NK-92 (cell line): ENCODE data around the gene ATP11C.
"Not testable (repeated sequence)": the region's sequence is repeated elsewhere in the genome, so short reads cannot be mapped to it uniquely, and the experiment has no call there.

Experiments used
- DNase-seq: peaks from one replicate; lab custom pipeline; 2025; ENCODE audit not compliant: unreplicated experiment; lab: John Stamatoyannopoulos, UW

Gene ATP11C

GRCh38 chrX:139736151-139736550, 196.7 kb downstream of the ATP11C start:
- DNase-seq = no peak

- no peak for DNase-seq
Measured at GRCh38 chrX:139734996-139735395, 197.9 kb downstream of the ATP11C start.

DNA sequence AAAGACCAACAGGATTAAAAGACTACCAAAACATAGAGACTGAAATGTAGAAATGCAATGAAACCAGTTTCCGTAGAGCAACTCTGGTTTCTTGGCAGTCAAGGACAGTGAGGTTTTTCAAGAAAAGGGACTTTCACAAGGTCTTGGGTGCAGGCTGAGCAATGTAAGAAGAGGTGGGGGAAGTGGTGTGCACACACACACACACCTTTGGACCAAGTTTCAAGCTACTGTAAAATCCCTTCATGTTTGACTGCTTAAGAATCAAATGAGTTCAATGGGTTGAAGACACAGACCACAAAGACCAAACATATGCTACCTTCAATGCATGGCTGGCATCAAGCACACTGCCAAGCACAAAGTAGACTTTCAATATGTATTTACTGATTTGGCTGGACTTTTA, 207.1 kb downstream of the ATP11C start:
- no peak for DNase-seq

- no peak for DNase-seq
Measured at GRCh38 chrX:139724626-139725025, 208.2 kb downstream of the ATP11C start.

DNA sequence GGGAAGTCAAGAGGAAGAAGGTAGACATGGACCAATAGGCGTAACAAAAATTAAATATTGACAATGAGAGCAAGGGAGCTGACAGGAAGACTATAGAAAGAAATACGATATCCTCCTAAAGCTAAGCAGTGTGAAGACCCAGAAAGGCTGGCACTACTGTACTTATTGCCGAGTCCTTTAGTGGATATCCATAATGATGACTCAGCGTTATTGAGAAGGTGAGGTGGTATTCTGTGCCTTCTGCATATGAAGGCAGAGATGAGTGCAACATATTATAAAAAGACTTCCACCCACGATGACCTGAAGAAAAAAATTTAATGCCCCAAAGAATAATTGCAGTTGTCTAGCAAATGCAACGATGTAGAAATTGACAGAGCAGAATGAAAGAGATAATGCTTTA, 211.9 kb downstream of the ATP11C start:
- DNase-seq = no peak

DNA sequence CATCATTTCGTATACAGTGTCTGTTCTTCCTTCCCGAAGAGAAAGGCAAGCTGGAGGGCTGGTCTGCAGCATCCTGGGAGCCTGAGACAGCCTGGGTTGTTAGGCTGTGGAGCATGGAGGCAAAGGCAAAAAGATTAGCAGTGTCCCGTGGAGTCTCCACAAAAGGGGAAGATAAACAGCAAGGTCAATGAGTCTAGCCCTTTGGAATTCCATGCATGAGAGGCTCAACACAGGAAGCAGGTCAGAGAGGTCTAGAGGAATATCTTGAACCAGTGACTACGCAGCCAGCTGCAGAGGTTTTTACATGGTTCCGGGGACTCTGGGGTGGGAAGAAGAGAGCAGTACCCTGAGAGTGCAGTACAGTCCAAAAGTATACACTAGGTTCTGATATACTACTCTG, 212.7 kb downstream of the ATP11C start:
- DNase-seq = no peak

DNA sequence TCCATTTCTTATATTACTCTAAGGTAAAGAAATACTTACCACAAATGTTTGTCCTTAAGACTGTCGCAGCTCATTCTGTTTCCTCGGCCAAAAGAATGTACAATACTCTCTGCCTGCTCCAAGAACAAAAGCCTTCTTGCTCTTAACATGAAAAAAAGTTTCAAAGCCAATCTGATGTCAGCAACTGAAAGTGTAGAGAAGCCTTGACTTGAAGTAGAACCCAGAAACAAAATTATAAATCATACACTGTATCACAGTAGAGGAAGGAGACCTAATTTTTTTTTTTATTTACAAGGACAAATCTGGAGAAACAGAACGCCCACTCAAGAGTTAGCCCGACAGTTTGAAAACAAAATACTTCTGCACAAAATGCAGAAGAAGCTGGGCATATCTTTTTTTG, 224.8 kb downstream of the ATP11C start, which contains the start of gene MCF2:
TSS of gene MCF2 (minus strand) at position 101 of the 400 bp plus-strand sequence. CDS start 56,423 bp downstream, outside the sequence.
- no peak for DNase-seq

- no peak for DNase-seq
Measured at GRCh38 chrX:139702658-139703057, 230.2 kb downstream of the ATP11C start.

DNA sequence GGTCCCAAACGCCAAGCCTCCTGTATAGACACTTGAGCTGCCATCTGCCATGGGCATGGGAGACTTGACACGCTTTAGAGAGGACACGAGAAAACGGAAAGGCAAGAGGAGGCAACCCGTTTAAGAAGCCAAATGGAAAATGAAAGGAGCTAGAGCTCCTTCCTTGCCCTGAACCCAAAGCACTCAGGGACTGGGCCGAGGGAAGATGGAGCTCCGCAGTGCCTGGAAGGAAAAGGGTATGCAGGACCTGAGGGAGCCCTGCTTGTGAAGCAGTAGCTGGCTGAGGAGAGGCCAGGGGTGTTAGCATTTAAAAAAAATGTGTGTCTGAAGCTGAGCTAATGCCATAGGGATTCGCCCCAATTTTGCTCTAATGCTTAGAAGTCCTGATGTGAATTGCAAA, 239.9 kb downstream of the ATP11C start:
- DNase-seq = no peak

GRCh38 chrX:139692506-139692849, 240.4 kb downstream of the ATP11C start:
- no peak for DNase-seq

- DNase-seq = no peak
Measured at GRCh38 chrX:139691843-139692505, 240.9 kb downstream of the ATP11C start.

GRCh38 chrX:139691493-139691842, 241.4 kb downstream of the ATP11C start:
- DNase-seq = no peak

DNA sequence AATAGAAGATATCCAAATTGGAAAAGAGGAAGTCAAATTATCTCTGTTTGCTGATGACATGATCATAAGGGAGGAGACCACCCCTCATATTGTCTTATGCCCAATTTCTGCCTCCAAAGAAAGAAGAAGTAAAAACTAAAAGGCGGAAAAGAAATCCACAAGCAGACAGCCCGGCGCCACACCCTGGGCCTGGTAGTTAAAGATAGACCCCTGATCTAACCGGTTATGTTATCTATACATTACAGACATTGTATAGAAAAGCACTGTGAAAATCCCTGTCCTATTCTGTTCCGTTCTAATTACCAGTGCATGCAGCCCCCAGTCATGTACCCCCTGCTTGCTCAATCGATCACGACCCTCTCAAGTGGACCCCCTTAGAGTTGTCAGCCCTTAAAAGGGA, 247.7 kb downstream of the ATP11C start:
- DNase-seq = not testable (repeated sequence)

GRCh38 chrX:139680356-139680755, 252.5 kb downstream of the ATP11C start:
- DNase-seq = no peak
